ENCODE results near the gene RBM4B. TPM values are rescaled to one million over a fixed set of nuclear protein-coding genes. Genes with fewer than 3 reads are reported as not detected.

The RBM4B gene
- total RNA-seq, 1 donor from 2014 or later, result 8.1 TPM

GRCh38 chr11:66707486-66707885 lies 29.8 kb upstream of the RBM4B start:
- no peak for DNase-seq (ENCODE audit: low spot score)
- ATAC-seq, result no peak

- ATAC-seq (no peak), DNase-seq (ENCODE audit: low spot score) (no peak)
Measured at GRCh38 chr11:66706989-66707388, 29.3 kb upstream of the RBM4B start.

- DNase-seq (ENCODE audit: low spot score) (no peak), ATAC-seq (no peak)
Measured at GRCh38 chr11:66705587-66706335, 28.1 kb upstream of the RBM4B start.

- DNase-seq (ENCODE audit: low spot score) (no peak), ATAC-seq (peak; percentile 21)
Measured at GRCh38 chr11:66704659-66705360, 27.1 kb upstream of the RBM4B start.

- DNase-seq (ENCODE audit: low spot score) (peak; percentile 64), ATAC-seq (peak; percentile 67)
Measured at GRCh38 chr11:66701432-66702240, 23.9 kb upstream of the RBM4B start.

GRCh38 chr11:66700742-66701141 lies 23.1 kb upstream of the RBM4B start:
- DNase-seq (ENCODE audit: low spot score) (no peak), ATAC-seq (no peak)

- DNase-seq (ENCODE audit: low spot score) (no peak), ATAC-seq (peak; percentile 23)
Measured at GRCh38 chr11:66700337-66700736, 22.6 kb upstream of the RBM4B start.

GRCh38 chr11:66698491-66698890 lies 20.8 kb upstream of the RBM4B start:
- no peak for DNase-seq (ENCODE audit: low spot score)

GRCh38 chr11:66697988-66698387 lies 20.3 kb upstream of the RBM4B start:
- DNase-seq (ENCODE audit: low spot score) (no peak), ATAC-seq (no peak)

More at GRCh38 chr11:66698491-66698890, 20.8 kb upstream of the RBM4B start:
- no peak for ATAC-seq

- ATAC-seq (no peak), DNase-seq (ENCODE audit: low spot score) (no peak)
Measured at GRCh38 chr11:66696146-66696545, 18.5 kb upstream of the RBM4B start.

- peak; percentile 96 for ATAC-seq
Measured at GRCh38 chr11:66694732-66695207, 17.1 kb upstream of the RBM4B start.

GRCh38 chr11:66694056-66694410 lies 16.3 kb upstream of the RBM4B start:
- ATAC-seq (no peak), DNase-seq (ENCODE audit: low spot score) (no peak)

More at GRCh38 chr11:66694732-66695207, 17.1 kb upstream of the RBM4B start:
- DNase-seq (ENCODE audit: low spot score), result peak; percentile 90

- DNase-seq (ENCODE audit: low spot score), result no peak
- ATAC-seq, result no peak
Measured at GRCh38 chr11:66693356-66694055, 15.8 kb upstream of the RBM4B start.

- no peak for DNase-seq (ENCODE audit: low spot score)
- ATAC-seq, result no peak
Measured at GRCh38 chr11:66692871-66693331, 15.2 kb upstream of the RBM4B start.

GRCh38 chr11:66692446-66692845 lies 14.8 kb upstream of the RBM4B start:
- no peak for DNase-seq (ENCODE audit: low spot score)
- no peak for ATAC-seq

GRCh38 chr11:66691311-66691980 lies 13.8 kb upstream of the RBM4B start:
- no peak for DNase-seq (ENCODE audit: low spot score)

GRCh38 chr11:66689661-66690590 lies 12.2 kb upstream of the RBM4B start:
- ATAC-seq (no peak), DNase-seq (ENCODE audit: low spot score) (no peak)

More at GRCh38 chr11:66691311-66691980, 13.8 kb upstream of the RBM4B start:
- no peak for ATAC-seq

GRCh38 chr11:66688561-66689534 lies 11.2 kb upstream of the RBM4B start:
- DNase-seq (ENCODE audit: low spot score) (no peak), ATAC-seq (no peak)
